GM21576 (cell line): ENCODE data around the gene LTB4R2.
A peak's percentile ranks its signal among the peaks of the same experiment; 100 is the strongest.

ENCODE experiments used
- ATAC-seq: cut with Tn5 transposase; IDR thresholded peaks from one replicate; pipeline ENCODE4 v1.9.1; 2021; ENCODE audit warnings: mild to moderate bottlenecking, moderate library complexity; ENCODE audit not compliant: unreplicated experiment

The LTB4R2 gene

GRCh38 chr14:24277071-24277470 lies 32.9 kb upstream of the LTB4R2 start:
- ATAC-seq: no peak

GRCh38 chr14:24277606-24278321 lies 32.2 kb upstream of the LTB4R2 start:
- no peak for ATAC-seq

- ATAC-seq: no peak
Observed at GRCh38 chr14:24278424-24278823, 31.5 kb upstream of the LTB4R2 start.

- peak; percentile 66 for ATAC-seq
Observed at GRCh38 chr14:24279301-24280186, 30.4 kb upstream of the LTB4R2 start.

GRCh38 chr14:24280797-24281460 lies 29.0 kb upstream of the LTB4R2 start:
- no peak for ATAC-seq

GRCh38 chr14:24281636-24282035 lies 28.3 kb upstream of the LTB4R2 start:
- ATAC-seq: no peak

GRCh38 chr14:24282736-24283135 lies 27.2 kb upstream of the LTB4R2 start:
- no peak for ATAC-seq

- ATAC-seq: no peak
Observed at GRCh38 chr14:24283796-24284460, 26.0 kb upstream of the LTB4R2 start.

- ATAC-seq: no peak
Observed at GRCh38 chr14:24284501-24285035, 25.4 kb upstream of the LTB4R2 start.

GRCh38 chr14:24285351-24285750 lies 24.6 kb upstream of the LTB4R2 start:
- ATAC-seq: no peak

- ATAC-seq: no peak
Observed at GRCh38 chr14:24286996-24287395, 22.9 kb upstream of the LTB4R2 start.

- peak; percentile 79 for ATAC-seq
Observed at GRCh38 chr14:24289649-24290280, 20.2 kb upstream of the LTB4R2 start.

- ATAC-seq: no peak
Observed at GRCh38 chr14:24290746-24291145, 19.2 kb upstream of the LTB4R2 start.

- ATAC-seq: no peak
Observed at GRCh38 chr14:24291446-24292117, 18.4 kb upstream of the LTB4R2 start.

- ATAC-seq: no peak
Observed at GRCh38 chr14:24292118-24292807, 17.7 kb upstream of the LTB4R2 start.

GRCh38 chr14:24293525-24293924 lies 16.4 kb upstream of the LTB4R2 start:
- ATAC-seq: no peak

- ATAC-seq: peak; percentile 40
Observed at GRCh38 chr14:24296341-24297157, 13.4 kb upstream of the LTB4R2 start.
